H1 (cell line): ENCODE data around the gene ATP4A. TPM values are rescaled to one million over a fixed set of nuclear protein-coding genes. Genes with fewer than 3 reads are reported as not detected.
A peak's percentile ranks its signal among the peaks of the same experiment; 100 is the strongest.

ENCODE experiments used
- CTCF ChIA-PET: fragments of 300-600 bp; sonication (Branson Sonifier 250); formaldehyde crosslinking; loops from one replicate; lab custom pipeline; 2021; ENCODE audit not compliant: partially characterized antibody; lab: Charles Lee
- POLR2A ChIA-PET: fragments of 300-600 bp; sonication (Branson Sonifier 250); formaldehyde crosslinking; loops from one replicate; lab custom pipeline; 2021; ENCODE audit warnings: inconsistent platforms; ENCODE audit not compliant: partially characterized antibody; lab: Charles Lee
- DNase-seq, 2 experiments: peaks; one replicate each; pipeline versions ENCODE4 v3.0.0 to v3.0.0-alpha.2; 2010 to 2022; ENCODE audit warnings: low spot score in 2 of 2, low read depth in 1 of 2, mixed read lengths in 1 of 2
- FAIRE-seq: peaks from 2 replicates; lab custom pipeline; 2011; peaks lifted over from hg19 to GRCh38; lab: Jason Lieb, UNC
- H2AFZ ChIP-seq: 2 replicates; pipeline ENCODE4 v1.8.1; 2012; ENCODE audit warnings: low read length, inconsistent platforms
- H2AK5ac ChIP-seq: 2 replicates; pipeline ENCODE4 v1.6.1; 2013; ENCODE audit warnings: low read depth, low read length
- H2BK120ac ChIP-seq: replicated peaks from 2 replicates; pipeline ENCODE3; 2013; ENCODE audit warnings: low read depth, low read length, inconsistent platforms
- H2BK12ac ChIP-seq: 2 replicates; pipeline ENCODE4 v1.6.1; 2013; ENCODE audit warnings: low read depth, low read length
- H2BK15ac ChIP-seq: 2 replicates; pipeline ENCODE4 v1.6.1; 2013; ENCODE audit warnings: low read length
- H2BK20ac ChIP-seq: 2 replicates; pipeline ENCODE4 v1.6.1; 2013; ENCODE audit warnings: low read length
- H2BK5ac ChIP-seq: 2 replicates; pipeline ENCODE4 v1.6.1; 2013; ENCODE audit warnings: low read depth, low read length
- H3K14ac ChIP-seq: 2 replicates; pipeline ENCODE4 v1.6.1; 2013; ENCODE audit warnings: inconsistent platforms; ENCODE audit not compliant: insufficient read length
- H3K18ac ChIP-seq: 2 replicates; pipeline ENCODE4 v1.6.1; 2013; ENCODE audit warnings: low read length; ENCODE audit errors: extremely low read depth
- H3K23ac ChIP-seq: 2 replicates; pipeline ENCODE4 v1.6.1; 2013; ENCODE audit warnings: inconsistent platforms; ENCODE audit not compliant: insufficient read length
- H3K23me2 ChIP-seq: 2 replicates; pipeline ENCODE4 v1.6.1; 2013; ENCODE audit warnings: low read depth, low read length
- H3K27ac ChIP-seq: 2 replicates; pipeline ENCODE4 v1.6.1; 2011; ENCODE audit warnings: low read depth, low read length, inconsistent platforms
- H3K27me3 ChIP-seq, 4 experiments: replicated peaks in 1 of 4; 1 replicate in 1 of 4; 2 replicates in 3 of 4; pipeline versions ENCODE4 v1.6.1 to v1.8.1; 2011 to 2013; ENCODE audit warnings: low read length in 3 of 4, mild to moderate bottlenecking in 3 of 4, inconsistent platforms in 2 of 4, mixed read lengths in 2 of 4, moderate library complexity in 1 of 4; ENCODE audit not compliant: control insufficient read depth in 3 of 4, insufficient read depth in 3 of 4; ENCODE audit errors: extremely low read depth in 1 of 4
- H3K36me3 ChIP-seq, 4 experiments: 2 replicates each; pipeline versions ENCODE4 v1.6.1 to v1.8.1; 2011 to 2013; ENCODE audit warnings: mild to moderate bottlenecking in 4 of 4, low read length in 3 of 4, moderate library complexity in 2 of 4, control low read depth in 1 of 4, inconsistent platforms in 1 of 4; ENCODE audit not compliant: insufficient read depth in 4 of 4, control insufficient read depth in 2 of 4
- H3K4ac ChIP-seq: replicated peaks from 2 replicates; pipeline ENCODE3; 2013; ENCODE audit warnings: low read length, low read depth, mixed read lengths, inconsistent platforms; ENCODE audit not compliant: insufficient read length
- H3K4me1 ChIP-seq, 4 experiments: replicated peaks in 1 of 4; 1 replicate in 1 of 4; 2 replicates in 3 of 4; pipeline versions ENCODE4 v1.6.1 to v1.8.1; 2011 to 2013; ENCODE audit warnings: low read length in 3 of 4, inconsistent platforms in 2 of 4, mixed read lengths in 1 of 4; ENCODE audit not compliant: insufficient read depth in 4 of 4, control insufficient read depth in 3 of 4
- H3K4me2 ChIP-seq, 2 experiments: 2 replicates each; pipeline versions ENCODE4 v1.6.1 to v1.8.1; 2011 to 2013; ENCODE audit warnings: low read depth in 2 of 2, low read length in 2 of 2, control low read depth in 1 of 2, inconsistent platforms in 1 of 2, mild to moderate bottlenecking in 1 of 2; ENCODE audit not compliant: insufficient read depth in 1 of 2
- H3K4me3 ChIP-seq, 4 experiments: fragments of 200-600, 300-600 bp in 1 of 4; sonication (generic), shearing (Covaris generic), sonication (Bioruptor Twin) in 1 of 4; 2 replicates each; pipeline versions ENCODE4 v1.5.1 to v1.8.1; 2011 to 2016; ENCODE audit warnings: low read length in 4 of 4, low read depth in 3 of 4, control low read depth in 2 of 4, inconsistent platforms in 2 of 4, mild to moderate bottlenecking in 2 of 4, mixed read lengths in 1 of 4, moderate library complexity in 1 of 4; ENCODE audit not compliant: insufficient read depth in 2 of 4; ENCODE audit errors: extremely low read depth in 1 of 4
- H3K56ac ChIP-seq: replicated peaks from 2 replicates; pipeline ENCODE3; 2013; ENCODE audit warnings: low read depth, mild to moderate bottlenecking, mixed read lengths, low read length, inconsistent platforms; ENCODE audit not compliant: insufficient read length
- H3K79me1 ChIP-seq: 2 replicates; pipeline ENCODE4 v1.6.1; 2013; ENCODE audit warnings: low read depth, low read length, control low read depth
- H3K79me2 ChIP-seq, 2 experiments: 2 replicates each; pipeline versions ENCODE4 v1.6.1 to v1.8.1; 2012 to 2013; ENCODE audit warnings: low read length in 2 of 2, mild to moderate bottlenecking in 2 of 2, inconsistent platforms in 1 of 2; ENCODE audit not compliant: insufficient read depth in 2 of 2, control insufficient read depth in 1 of 2
- H3K9ac ChIP-seq, 4 experiments: replicated peaks in 1 of 4; 1 replicate in 1 of 4; 2 replicates in 3 of 4; pipeline versions ENCODE4 v1.6.1 to v1.8.1; 2011 to 2013; ENCODE audit warnings: low read depth in 3 of 4, low read length in 3 of 4, control low read depth in 2 of 4, mild to moderate bottlenecking in 2 of 4, moderate library complexity in 2 of 4, inconsistent platforms in 1 of 4; ENCODE audit errors: extremely low read depth in 1 of 4
- H3K9me3 ChIP-seq, 2 experiments: 2 replicates each; pipeline versions ENCODE4 v1.6.1 to v1.8.1; 2012 to 2013; ENCODE audit warnings: mild to moderate bottlenecking in 2 of 2, moderate library complexity in 2 of 2, control low read depth in 1 of 2, inconsistent platforms in 1 of 2, low read depth in 1 of 2, low read length in 1 of 2, mixed read lengths in 1 of 2; ENCODE audit not compliant: insufficient read depth in 2 of 2
- H4K20me1 ChIP-seq, 2 experiments: replicated peaks in 1 of 2; 2 replicates each; pipeline versions ENCODE3 to v1.8.1; 2011 to 2013; ENCODE audit warnings: inconsistent platforms in 2 of 2, low read length in 2 of 2, mild to moderate bottlenecking in 1 of 2; ENCODE audit not compliant: insufficient read depth in 2 of 2, control insufficient read depth in 1 of 2
- H4K5ac ChIP-seq: 2 replicates; pipeline ENCODE4 v1.6.1; 2013; ENCODE audit warnings: low read length, low read depth, mixed read lengths, inconsistent platforms; ENCODE audit not compliant: insufficient read length
- H4K8ac ChIP-seq: 2 replicates; pipeline ENCODE4 v1.8.0; 2013; ENCODE audit warnings: mild to moderate bottlenecking, moderate library complexity, low read length, inconsistent platforms; ENCODE audit not compliant: insufficient read depth; ENCODE audit errors: extremely low read depth
- H4K91ac ChIP-seq: replicated peaks from 2 replicates; pipeline ENCODE3; 2013; ENCODE audit warnings: low read length, mixed read lengths, inconsistent platforms; ENCODE audit not compliant: insufficient read length
- ASH2L ChIP-seq: fragments of 200-600, 300-600 bp; sonication (generic); IDR thresholded peaks from one replicate; pipeline ENCODE4 v1.7.1; 2017; ENCODE audit warnings: low read length
- BACH1 ChIP-seq: IDR thresholded peaks from 2 replicates; pipeline ENCODE4 v1.6.1; 2012; ENCODE audit warnings: low read length, improper control_type of control experiment
- CBX8 ChIP-seq: fragments of 300-800, 300-1000 bp; sonication (generic); IDR thresholded peaks from 2 replicates; pipeline ENCODE4 v1.7.1; 2016; ENCODE audit warnings: low read depth, low read length, borderline replicate concordance
- EZH2 ChIP-seq: fragments of 200-600 bp; sonication (generic); IDR thresholded peaks from 2 replicates; pipeline ENCODE4 v1.7.1; 2012; ENCODE audit warnings: low read depth, mild to moderate bottlenecking, moderate library complexity, low read length, inconsistent platforms; ENCODE audit not compliant: severe bottlenecking
- JUND ChIP-seq: IDR thresholded peaks from 2 replicates; pipeline ENCODE4 v1.6.1; 2011; ENCODE audit warnings: mild to moderate bottlenecking, improper control_type of control experiment, low read length
- KDM1A ChIP-seq: fragments of 200-600, 300-600 bp; sonication (generic); IDR thresholded peaks from 2 replicates; pipeline ENCODE4 v1.7.1; 2016; ENCODE audit warnings: mild to moderate bottlenecking, low read length, borderline replicate concordance
- MAX ChIP-seq: IDR thresholded peaks from 2 replicates; pipeline ENCODE4 v1.6.1; 2012; ENCODE audit warnings: inconsistent platforms
- POU5F1 ChIP-seq: IDR thresholded peaks from 2 replicates; pipeline ENCODE4 v1.6.1; 2011; ENCODE audit warnings: low read depth, mild to moderate bottlenecking, low read length, moderate library complexity
- RBBP5 ChIP-seq: IDR thresholded peaks from 2 replicates; pipeline ENCODE4 v1.7.1; 2012; ENCODE audit warnings: low read depth, mild to moderate bottlenecking, inconsistent platforms, low read length, moderate library complexity, borderline replicate concordance
- WGBS, 2 experiments: shearing (Covaris generic) in 1 of 2; methylation state at CpG; one replicate each; pipeline versions ENCODE4 v1.1.6 to v1.1.7; 2013 to 2015; ENCODE audit warnings: low lambda C conversion rate in 2 of 2, mixed read lengths in 2 of 2, inconsistent platforms in 1 of 2, low coverage in 1 of 2, missing lambda C conversion rate in 1 of 2; ENCODE audit not compliant: insufficient replicate concordance in 2 of 2, insufficient coverage in 1 of 2, insufficient read length in 1 of 2; ENCODE audit errors: extremely low coverage in 1 of 2, missing lambda C conversion rate in 1 of 2; 5-methylcytosine and 5-hydroxymethylcytosine counted together
- polyA plus RNA-seq, 7 experiments: library from polyadenylated mRNA; depleted of rRNA in 3 of 7; stranded (reverse) in 5 of 7; unstranded in 2 of 7; fragments of >200 nt in 5 of 7; fragments of 200-250 nt in 2 of 7; gene quantifications; 1 replicate in 5 of 7; 2 replicates in 1 of 7; 4 replicates in 1 of 7; pipeline versions ENCODE4 v1.2.1 to v1.2.3, GENCODE V29; 2011 to 2013; ENCODE audit warnings: missing spikeins in 2 of 7, mixed read lengths in 2 of 7
- total RNA-seq: library from RNA; stranded (reverse); fragmentation: NEBNext Ultra II Directional; extraction: Animal tissue kit (Norgen Biotek cat#: 25700); gene quantifications from 2 replicates; pipeline ENCODE4 v1.2.1, GENCODE V29; 2021

Gene ATP4A
- total and polyA plus RNA-seq, 2 of the 8 experiments (the other 6 are each of a cell fraction or from before 2014, with no cell fraction given): 0.50 to 1.2 TPM

- H3K79me2 ChIP-seq: peaks cover 0 to 4% of the 10 kb centered on the region in 2 experiments; a peak in 2 of 4 replicates
- no peak overlapping the region for H3K9ac ChIP-seq
- no peak overlapping the region; the same call in 1 of the 2 replicates for H4K8ac ChIP-seq
- 32% methylated on average over 20 of the region's 20 CpGs; no CpG with 5 or more reads in 1 of the 2 experiments for WGBS, 2 experiments
- no peak for FAIRE-seq
- no peaks in the 10 kb centered on the region for H3K36me3 ChIP-seq
- no peaks in the 10 kb centered on the region for H4K20me1 ChIP-seq
- ChIA-PET POLR2A (interaction anchor here (1.1 to 2.1 kb wide), 7 partner anchors 10 to 99 kb away, joined by 3 to 8 read pairs (median 5); partner anchors contain the start of gene HAUS5), CTCF (interaction anchor here (0.6 to 2.0 kb wide), 11 partner anchors 8 to 198 kb away, joined by 3 to 10 read pairs (median 5); no protein-coding TSS in a partner anchor)
- peaks cover 0 to 11% (median 6%) of the 10 kb centered on the region in 4 experiments; a peak in 3 of 7 replicates for H3K27me3 ChIP-seq
- no peaks in the 10 kb centered on the region for H3K9me3 ChIP-seq
- H2BK12ac ChIP-seq: peak overlapping the region; percentile 75; the same call in 1 of the 2 replicates
- peak; percentile 19 for TF ChIP-seq ASH2L
- TF ChIP-seq JUND: no peak
- no peak for TF ChIP-seq POU5F1
- TF ChIP-seq RBBP5: 0 out of 2 replicates have a peak, but pooled peaks have one; percentile 33
- TF ChIP-seq CBX8: no peak
- 0 out of 2 replicates have a peak, but pooled peaks have one; percentile 32 for TF ChIP-seq MAX
- TF ChIP-seq BACH1: no peak
- no peak for TF ChIP-seq EZH2
- no peak for TF ChIP-seq KDM1A
- H3K56ac ChIP-seq: no peak overlapping the region
- peak overlapping the region; percentile 86 for H2AFZ ChIP-seq
- no peak overlapping the region for H2BK20ac ChIP-seq
- no peak overlapping the region for H4K91ac ChIP-seq
- no peak overlapping the region for H3K4ac ChIP-seq
- H2BK15ac ChIP-seq: peak overlapping the region; percentile 4; the same call in 1 of the 2 replicates
- no peak for DNase-seq
- peak overlapping the region; percentile 8 to 57 (median 37); a peak in 7 of 8 replicates for H3K4me3 ChIP-seq
- no peak overlapping the region for H4K5ac ChIP-seq
- H3K23me2 ChIP-seq: peaks cover 9% of the 10 kb centered on the region; the same call in 1 of the 2 replicates
- peak overlapping the region; percentile 71 for H3K18ac ChIP-seq
- no peak overlapping the region for H3K14ac ChIP-seq
- no peaks in the 10 kb centered on the region; the same call in 1 of the 2 replicates for H3K79me1 ChIP-seq
- peak overlapping the region; percentile 60; the same call in 1 of the 2 replicates for H2BK5ac ChIP-seq
- peak overlapping the region; percentile 64 to 75 for H3K4me2 ChIP-seq
- H3K27ac ChIP-seq: no peak overlapping the region
- H2BK120ac ChIP-seq: no peak overlapping the region
- H2AK5ac ChIP-seq: no peak overlapping the region
- peaks cover 0 to 22% (median 19%) of the 10 kb centered on the region in 4 experiments; a peak in 6 of 7 replicates for H3K4me1 ChIP-seq
- no peak overlapping the region for H3K23ac ChIP-seq
Measured at GRCh38 chr19:35514282-35514809, 49.1 kb downstream of the ATP4A start.
